GM18868 (cell line): ENCODE data around the gene GPR45.
"Not testable (repeated sequence)": the region's sequence is repeated elsewhere in the genome, so short reads cannot be mapped to it uniquely, and the experiment has no call there.

Experiments used
- ATAC-seq: cut with Tn5 transposase; IDR thresholded peaks from one replicate; pipeline ENCODE4 v1.9.1; 2021; ENCODE audit warnings: mild to moderate bottlenecking, moderate library complexity; ENCODE audit not compliant: unreplicated experiment

GPR45 gene

DNA sequence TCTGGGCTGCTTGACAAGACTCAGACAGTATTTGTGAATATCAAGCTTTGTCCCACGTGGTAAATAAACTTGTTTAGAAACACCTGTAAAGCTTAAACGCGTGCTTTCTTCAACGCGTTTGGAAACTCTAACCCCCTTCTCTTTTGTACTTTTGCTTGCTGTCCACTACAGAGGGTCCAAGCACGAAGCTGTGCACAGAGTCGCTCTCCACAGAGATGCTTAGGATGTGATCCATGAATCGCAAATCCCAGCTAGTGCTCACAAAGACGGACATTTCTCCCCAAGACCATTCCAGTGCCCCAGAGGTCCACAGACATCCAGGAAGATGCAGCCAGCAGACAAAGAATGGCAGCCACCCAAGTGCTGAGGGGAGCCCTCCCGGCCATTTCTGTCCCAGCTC is at the start of gene GPR45:
GPR45 (plus strand) TSS at position 301 of the 400 bp plus-strand sequence. CDS start 116 bp downstream, outside the sequence.
- ATAC-seq, result no peak

DNA sequence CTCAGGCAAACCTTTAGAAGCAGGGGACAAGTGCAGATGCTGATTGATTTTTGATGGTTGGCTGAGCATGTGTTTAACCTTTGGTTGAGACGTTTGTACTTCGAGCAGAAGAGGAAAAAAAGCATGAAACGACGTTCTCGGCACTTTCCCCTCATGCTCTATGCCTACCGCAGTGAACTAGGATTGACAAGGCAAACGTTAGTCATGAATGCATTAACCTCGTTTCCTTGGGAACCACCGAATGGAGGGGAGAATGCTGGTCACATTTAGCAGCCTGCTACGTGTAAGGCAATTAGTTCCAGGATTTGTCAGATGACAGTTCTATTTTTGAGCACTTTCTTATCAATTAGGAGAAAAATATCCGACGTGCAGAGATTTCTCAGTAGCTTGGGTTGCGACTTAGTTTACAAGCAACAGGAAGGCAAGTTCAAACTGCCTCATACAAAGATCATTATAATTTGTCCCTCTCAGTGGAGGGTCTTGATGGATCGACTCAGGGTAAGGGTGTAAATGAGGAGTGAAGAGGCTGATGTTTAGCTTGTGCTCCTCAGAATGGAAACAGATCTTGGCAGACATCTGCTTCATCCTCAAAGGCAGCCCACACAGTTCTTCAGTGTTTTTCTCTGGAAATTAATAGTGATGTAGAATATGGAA is 47.4 kb upstream of the GPR45 start:
- no peak for ATAC-seq

GRCh38 chr2:105196651-105197050 is 44.9 kb upstream of the GPR45 start:
- ATAC-seq, result no peak

- no peak for ATAC-seq
Measured at GRCh38 chr2:105215586-105216192, 25.9 kb upstream of the GPR45 start.

- ATAC-seq, result no peak
Measured at GRCh38 chr2:105220604-105221003, 20.9 kb upstream of the GPR45 start.

DNA sequence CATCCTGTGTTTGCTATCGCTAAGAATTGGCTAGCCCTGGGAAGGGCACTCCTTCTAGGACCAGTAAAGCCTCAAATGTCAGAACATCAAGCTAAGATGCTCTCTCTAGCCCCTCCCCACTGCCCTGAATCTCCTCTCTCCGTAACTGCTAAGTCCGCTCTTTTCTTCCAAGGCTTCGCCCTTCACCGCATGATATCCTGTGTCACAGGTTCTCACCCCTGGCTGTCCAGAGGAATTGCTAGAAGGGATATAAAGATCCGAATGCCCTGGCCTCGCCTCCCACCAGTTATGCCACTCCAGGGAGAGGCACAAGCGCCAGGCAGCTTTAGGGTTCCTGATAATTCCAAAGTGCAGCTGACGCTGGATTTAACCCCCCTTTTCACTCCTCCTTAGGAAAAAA is 17.1 kb upstream of the GPR45 start:
- no peak for ATAC-seq

- no peak for ATAC-seq
Measured at GRCh38 chr2:105231232-105231619, 10.3 kb upstream of the GPR45 start.

GRCh38 chr2:105235388-105236059 is 6.0 kb upstream of the GPR45 start:
- no peak for ATAC-seq

- no peak for ATAC-seq
Measured at GRCh38 chr2:105236060-105236424, 5.5 kb upstream of the GPR45 start.

DNA sequence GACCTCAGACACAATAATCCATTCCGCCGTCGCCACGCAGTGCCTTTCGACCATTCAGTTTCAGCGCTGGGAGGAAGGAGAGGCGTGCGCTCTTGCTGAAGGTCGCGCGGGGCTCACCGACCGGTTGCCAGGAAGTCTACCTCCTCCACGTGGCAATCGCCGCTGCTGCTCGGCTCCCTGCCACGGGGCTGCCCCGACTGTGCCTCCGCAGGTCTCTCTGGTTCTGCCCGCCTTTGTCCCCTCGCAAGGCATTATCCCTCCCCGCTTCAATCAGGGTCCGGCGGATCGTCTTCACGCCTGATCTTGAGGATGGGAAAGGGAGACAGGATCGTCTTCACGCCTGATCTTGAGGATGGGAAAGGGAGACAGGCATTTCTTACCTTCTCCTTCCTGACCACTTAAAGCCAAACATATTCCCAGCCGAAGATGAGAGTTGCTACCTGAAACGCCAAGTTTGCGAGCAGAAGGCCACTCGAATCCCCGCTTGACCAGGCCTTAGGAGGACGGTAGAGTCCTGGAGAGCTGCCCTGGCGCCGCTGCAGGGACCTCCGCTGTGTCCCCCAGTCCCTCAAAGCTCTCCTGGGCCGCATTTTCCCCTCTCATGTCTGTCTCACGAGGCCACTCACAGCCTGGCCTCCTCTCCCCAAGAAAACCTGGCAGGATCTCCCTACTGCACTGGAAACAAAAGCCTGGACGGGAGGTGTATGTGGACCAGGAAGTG is 4.3 kb upstream of the GPR45 start:
- ATAC-seq, result no peak

DNA sequence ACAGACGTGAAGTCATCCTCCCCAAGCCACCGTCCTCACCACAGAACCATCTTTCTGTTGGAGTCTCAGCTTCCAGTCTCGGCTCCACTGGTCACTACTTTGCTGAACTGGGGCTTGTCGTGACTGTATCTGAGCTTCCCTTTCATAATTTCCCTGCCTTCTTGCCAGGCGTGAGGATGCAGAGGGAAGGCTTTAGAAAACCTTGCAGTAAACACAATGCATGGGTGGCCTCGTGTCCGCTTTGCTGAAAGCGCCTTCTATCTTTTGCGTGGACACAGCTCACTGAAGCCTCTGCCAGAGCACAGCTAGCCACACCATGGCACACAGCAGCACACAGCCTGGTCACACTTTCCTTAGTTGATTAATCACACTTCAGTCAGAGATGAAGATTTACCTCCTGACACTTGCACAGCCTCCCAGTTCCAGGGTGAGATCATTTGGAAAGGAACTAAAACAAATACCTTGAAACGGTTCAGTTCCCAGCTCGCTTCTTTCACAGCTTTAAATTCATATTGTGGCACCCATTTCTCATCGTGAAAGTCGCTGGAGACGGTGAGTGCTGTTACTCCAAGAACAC is 2.8 kb upstream of the GPR45 start:
- ATAC-seq, result no peak

- ATAC-seq, result no peak
Measured at GRCh38 chr2:105239924-105240323, 1.6 kb upstream of the GPR45 start.

DNA sequence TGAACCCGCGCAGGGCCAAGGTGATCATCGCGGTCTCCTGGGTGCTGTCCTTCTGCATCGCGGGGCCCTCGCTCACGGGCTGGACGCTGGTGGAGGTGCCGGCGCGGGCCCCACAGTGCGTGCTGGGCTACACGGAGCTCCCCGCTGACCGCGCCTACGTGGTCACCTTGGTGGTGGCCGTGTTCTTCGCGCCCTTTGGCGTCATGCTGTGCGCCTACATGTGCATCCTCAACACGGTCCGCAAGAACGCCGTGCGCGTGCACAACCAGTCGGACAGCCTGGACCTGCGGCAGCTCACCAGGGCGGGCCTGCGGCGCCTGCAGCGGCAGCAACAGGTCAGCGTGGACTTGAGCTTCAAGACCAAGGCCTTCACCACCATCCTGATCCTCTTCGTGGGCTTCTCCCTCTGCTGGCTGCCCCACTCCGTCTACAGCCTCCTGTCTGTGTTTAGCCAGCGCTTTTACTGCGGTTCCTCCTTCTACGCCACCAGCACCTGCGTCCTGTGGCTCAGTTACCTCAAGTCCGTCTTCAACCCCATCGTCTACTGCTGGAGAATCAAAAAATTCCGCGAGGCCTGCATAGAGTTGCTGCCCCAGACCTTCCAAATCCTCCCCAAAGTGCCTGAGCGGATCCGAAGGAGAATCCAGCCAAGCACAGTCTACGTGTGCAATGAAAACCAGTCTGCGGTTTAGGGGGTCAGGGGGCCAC is 897 bp downstream of the GPR45 start:
- ATAC-seq, result no peak

DNA sequence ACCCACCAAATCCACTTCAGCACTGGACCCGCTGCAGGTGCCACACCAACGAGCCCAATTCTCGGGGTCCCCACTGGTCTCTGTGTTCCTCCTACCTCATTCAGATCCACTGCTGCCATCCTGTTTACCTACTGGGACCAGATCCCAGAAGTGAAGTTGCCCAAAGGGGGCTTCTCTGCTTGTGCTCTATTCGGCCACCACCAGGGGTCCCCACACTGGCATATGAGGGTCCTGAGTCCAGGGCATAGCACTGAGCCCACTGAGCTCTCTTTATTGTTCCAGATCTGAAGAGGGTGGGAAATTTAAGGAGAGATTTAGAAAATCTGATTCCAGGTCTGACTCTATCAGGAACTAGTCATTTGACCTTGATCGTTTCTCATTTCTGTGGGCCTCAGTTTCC is 2.4 kb downstream of the GPR45 start:
- no peak for ATAC-seq

GRCh38 chr2:105244451-105244850 is 2.9 kb downstream of the GPR45 start:
- ATAC-seq, result no peak

DNA sequence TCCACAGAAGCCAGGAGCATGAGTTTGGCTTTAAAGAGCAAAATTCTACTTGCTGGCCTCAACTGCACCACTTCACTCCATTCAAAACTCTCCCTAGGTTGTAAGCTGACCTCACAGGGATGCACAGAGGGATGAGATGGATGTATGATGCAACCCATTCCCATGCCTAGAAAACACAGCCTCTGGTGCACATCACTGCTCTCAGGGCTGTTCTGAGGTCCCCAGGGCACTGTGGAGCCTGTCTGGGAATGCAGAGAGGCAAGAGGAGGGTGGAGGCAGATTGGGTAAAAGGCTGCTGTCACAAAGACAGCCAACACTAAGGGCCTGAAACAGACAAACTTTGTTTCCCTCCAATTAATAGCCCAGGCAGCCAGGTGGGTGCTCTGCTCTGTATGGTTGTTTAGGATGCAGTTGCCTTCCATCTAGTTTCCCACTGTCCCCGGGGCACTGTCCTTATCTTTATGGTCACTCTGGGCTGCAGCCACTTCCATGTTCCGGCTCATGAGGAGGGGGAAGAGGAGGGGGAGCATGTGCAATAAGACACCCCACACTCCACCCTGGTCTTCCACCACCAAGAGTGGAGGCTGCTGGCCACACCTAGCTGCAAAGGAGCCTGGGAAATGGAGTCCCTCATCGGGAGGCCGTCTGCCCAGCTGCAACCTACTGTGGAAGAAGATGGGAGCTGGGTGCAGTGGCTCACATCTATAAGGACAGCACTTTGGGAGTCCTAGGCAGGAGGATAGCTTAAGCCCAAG is 7.0 kb downstream of the GPR45 start:
- ATAC-seq, result no peak

DNA sequence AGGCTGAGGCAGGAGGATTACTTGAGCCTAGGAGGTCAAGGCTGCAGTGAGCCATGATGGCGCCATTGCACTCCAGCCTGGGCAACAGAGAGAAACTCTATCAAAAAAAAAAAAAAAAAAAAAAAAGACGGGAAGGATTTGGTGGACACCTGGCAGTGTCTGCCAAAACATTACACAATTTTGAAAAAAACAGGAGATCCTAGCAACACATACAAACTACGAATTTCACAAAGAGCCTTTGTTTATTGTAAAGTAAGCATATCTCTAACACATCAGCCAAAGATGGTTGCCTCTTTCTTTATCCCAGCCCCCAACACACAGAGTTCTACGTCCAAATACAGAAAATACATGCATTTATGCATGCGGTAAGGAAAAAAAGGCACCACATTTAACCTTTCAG is 7.6 kb downstream of the GPR45 start:
- no peak for ATAC-seq

- no peak for ATAC-seq
Measured at GRCh38 chr2:105249891-105250290, 8.3 kb downstream of the GPR45 start.

- not testable (repeated sequence) for ATAC-seq
Measured at GRCh38 chr2:105251016-105251648, 9.6 kb downstream of the GPR45 start.

- ATAC-seq, result no peak
Measured at GRCh38 chr2:105252271-105252670, 10.7 kb downstream of the GPR45 start.
